ENCODE results near the gene TRMT1.

TRMT1 gene

DNA sequence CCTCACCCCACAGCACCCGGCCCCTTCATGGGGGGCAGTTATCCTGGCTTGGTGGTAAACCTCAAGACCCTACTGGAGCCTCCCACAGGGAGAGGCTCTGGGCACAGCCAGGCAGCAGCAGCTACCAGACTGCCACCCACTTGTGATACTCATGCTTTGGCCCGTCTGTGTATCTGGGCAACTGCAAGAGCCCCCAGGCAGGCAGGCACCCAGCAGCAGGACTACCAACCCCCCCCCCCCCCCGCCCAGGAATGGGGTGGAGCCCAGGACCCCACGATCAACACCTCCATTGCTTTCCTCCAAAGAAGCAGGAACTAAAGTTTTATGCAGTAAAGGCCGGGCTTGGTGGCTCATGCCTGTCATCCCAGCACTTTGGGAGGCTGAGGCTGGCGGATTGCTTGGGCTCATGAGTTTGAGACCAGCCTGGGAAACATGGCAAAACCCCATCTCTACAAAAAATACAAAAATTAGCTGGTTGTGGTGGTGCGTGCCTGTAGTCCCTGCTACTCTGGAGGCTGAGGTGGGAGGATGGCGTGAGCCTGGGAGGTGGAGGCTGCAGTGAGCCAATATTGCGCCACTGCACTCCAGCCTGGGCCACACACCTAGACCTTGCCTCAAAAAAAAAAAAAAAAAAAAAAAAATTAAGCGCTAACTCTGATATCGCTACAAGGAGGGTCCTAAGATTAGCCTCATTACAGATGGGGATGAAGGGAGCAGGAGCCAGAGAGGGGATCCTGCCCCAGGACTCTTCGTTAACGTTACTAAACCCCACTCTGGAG, 12.8 kb downstream of the TRMT1 start:
- no peak overlapping the region for H3K4me3 ChIP-seq (ENCODE audit: low read length)
- no peak overlapping the region for H3K4me2 ChIP-seq (ENCODE audit: low read length)
- no peaks in the 10 kb centered on the region for H3K9me3 ChIP-seq (replicated peaks; ENCODE audit: low read length)
- no peaks in the 10 kb centered on the region for H3K27me3 ChIP-seq (ENCODE audit: control insufficient read depth, insufficient read depth, low read length)
- H3K4me1 ChIP-seq (ENCODE audit: control insufficient read depth, insufficient read depth, low read length): peaks cover 12% of the 10 kb centered on the region
- H3K36me3 ChIP-seq (ENCODE audit: insufficient read depth, low read length): peaks cover 14% of the 10 kb centered on the region
- no peak overlapping the region for H3K9ac ChIP-seq (ENCODE audit: low read depth, low read length)

DNA sequence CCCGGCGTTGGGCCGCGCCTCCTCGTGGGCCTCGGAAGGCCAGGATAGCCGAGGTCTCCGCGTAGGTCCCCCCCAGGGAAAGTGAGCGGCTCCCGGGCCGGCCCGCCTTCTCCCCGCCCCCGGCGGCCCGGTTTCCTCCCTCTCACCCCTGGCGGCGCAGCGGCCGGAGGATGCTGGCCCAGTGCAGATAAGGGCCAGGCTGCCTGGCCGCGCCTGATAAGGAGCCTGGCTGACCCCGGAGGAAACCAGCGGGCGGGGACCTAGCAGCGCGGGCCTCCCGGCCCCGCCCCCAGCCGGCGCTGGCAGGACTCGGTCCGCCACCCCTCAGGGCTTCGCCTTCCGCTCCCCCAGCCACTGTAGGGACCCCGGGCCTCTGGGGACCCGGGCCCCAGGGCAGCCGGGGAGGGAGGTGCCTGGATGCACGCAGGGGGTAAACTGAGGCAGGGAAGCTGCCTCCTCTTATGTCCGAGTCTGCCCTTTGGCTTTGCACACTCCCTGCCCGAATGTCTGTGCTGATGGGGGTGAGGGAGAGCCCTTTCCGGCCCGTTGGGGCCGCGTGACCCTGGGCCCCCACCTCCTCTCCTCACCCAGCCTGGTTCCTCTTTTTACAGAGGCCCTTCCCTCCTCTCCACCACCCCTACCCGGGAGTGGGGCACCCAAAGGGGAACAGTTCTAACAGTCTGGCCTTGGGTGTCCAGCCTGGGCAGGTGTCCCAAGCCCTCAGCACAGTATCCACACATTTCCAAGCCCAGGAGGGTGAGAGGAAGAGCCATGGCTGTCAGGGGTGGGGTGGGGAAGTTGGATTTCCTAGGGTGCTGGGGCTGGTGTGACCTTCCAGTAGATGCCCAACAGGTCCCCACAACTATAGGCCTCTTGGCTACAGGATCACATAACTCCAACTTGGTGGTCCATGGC, 13.6 kb downstream of the TRMT1 start, which contains the start of gene LYL1:
LYL1 (minus strand) TSS at position 193 of the 915 bp plus-strand sequence. CDS start 1,687 bp downstream, outside the sequence.
- Histone ChIP-seq H3K36me3 (ENCODE audit: insufficient read depth, low read length) (peaks cover 14% of the 10 kb centered on the region), H3K9ac (ENCODE audit: low read depth, low read length) (peak within 1 kb of the TSS; percentile 72), H3K27me3 (ENCODE audit: control insufficient read depth, insufficient read depth, low read length) (no peaks in the 10 kb centered on the region), H3K4me2 (ENCODE audit: low read length) (peak within 1 kb of the TSS; percentile 65), H3K4me3 (ENCODE audit: low read length) (peak within 1 kb of the TSS; percentile 34), H3K9me3 (replicated peaks; ENCODE audit: low read length) (no peaks in the 10 kb centered on the region), H3K4me1 (ENCODE audit: control insufficient read depth, insufficient read depth, low read length) (peaks cover 12% of the 10 kb centered on the region)

DNA sequence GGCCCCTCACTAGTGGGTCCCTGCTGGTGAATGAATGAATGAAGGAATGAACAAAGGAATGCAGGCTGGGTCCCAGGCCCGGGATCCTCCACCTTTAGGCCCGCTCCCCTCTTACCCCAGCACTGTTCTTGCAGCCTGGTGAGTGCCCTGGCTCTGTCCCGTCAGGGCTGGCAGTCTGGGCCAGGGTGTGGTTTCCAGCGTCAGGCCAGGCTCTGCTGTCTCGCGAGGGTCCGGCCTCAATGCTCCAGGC, 14.2 kb downstream of the TRMT1 start:
- H3K4me1 ChIP-seq (ENCODE audit: control insufficient read depth, insufficient read depth, low read length): peaks cover 12% of the 10 kb centered on the region
- peak overlapping the region; percentile 34 for H3K4me3 ChIP-seq (ENCODE audit: low read length)
- H3K9me3 ChIP-seq (replicated peaks; ENCODE audit: low read length): no peaks in the 10 kb centered on the region
- H3K36me3 ChIP-seq (ENCODE audit: insufficient read depth, low read length): peaks cover 11% of the 10 kb centered on the region
- peak overlapping the region; percentile 72 for H3K9ac ChIP-seq (ENCODE audit: low read depth, low read length)
- H3K27me3 ChIP-seq (ENCODE audit: control insufficient read depth, insufficient read depth, low read length): no peaks in the 10 kb centered on the region
- H3K4me2 ChIP-seq (ENCODE audit: low read length): peak overlapping the region; percentile 65

DNA sequence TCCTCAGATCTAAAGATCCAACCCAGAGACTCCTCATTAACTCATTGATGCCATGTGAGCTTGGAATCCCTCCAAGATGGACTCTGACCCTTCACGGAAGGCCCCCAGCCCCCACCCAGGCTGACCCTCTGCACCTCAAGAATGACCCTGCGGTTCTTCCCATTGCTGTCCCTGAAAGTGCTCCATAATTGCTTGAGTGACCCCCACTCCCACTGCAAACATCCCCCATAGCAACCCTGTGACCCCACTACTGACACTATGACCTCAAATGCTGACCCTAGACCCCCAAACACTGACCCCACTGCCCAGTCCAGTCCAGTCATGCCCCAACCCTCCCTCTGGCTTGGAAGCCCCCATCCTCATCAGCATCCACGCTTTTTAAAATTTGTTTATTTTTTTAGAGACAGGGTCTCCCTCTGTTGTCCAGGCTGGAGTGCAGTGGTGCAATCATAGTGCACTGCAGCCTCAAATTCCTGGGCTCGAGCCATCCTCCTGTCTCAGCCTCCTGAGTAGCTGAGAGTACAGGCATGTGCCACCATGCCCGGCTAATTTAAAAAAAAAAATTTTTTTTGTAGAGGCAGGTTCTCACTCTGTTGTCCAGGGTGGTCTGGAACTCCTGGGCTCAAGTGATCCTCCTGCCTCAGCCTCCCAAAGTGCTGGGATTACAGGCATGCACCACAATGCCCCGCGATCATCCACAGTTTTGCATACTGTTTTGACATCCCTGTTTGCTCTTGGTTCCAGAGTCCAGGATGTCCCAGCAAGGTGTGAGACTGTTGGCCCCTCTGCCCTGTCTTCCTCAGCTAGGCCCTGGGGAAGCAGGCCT, 14.7 kb downstream of the TRMT1 start:
- H3K27me3 ChIP-seq (ENCODE audit: control insufficient read depth, insufficient read depth, low read length): no peaks in the 10 kb centered on the region
- no peak overlapping the region for H3K4me3 ChIP-seq (ENCODE audit: low read length)
- H3K4me1 ChIP-seq (ENCODE audit: control insufficient read depth, insufficient read depth, low read length): peaks cover 12% of the 10 kb centered on the region
- peaks cover 10% of the 10 kb centered on the region for H3K36me3 ChIP-seq (ENCODE audit: insufficient read depth, low read length)
- no peak overlapping the region for H3K4me2 ChIP-seq (ENCODE audit: low read length)
- H3K9ac ChIP-seq (ENCODE audit: low read depth, low read length): peak overlapping the region; percentile 72
- H3K9me3 ChIP-seq (replicated peaks; ENCODE audit: low read length): no peaks in the 10 kb centered on the region

DNA sequence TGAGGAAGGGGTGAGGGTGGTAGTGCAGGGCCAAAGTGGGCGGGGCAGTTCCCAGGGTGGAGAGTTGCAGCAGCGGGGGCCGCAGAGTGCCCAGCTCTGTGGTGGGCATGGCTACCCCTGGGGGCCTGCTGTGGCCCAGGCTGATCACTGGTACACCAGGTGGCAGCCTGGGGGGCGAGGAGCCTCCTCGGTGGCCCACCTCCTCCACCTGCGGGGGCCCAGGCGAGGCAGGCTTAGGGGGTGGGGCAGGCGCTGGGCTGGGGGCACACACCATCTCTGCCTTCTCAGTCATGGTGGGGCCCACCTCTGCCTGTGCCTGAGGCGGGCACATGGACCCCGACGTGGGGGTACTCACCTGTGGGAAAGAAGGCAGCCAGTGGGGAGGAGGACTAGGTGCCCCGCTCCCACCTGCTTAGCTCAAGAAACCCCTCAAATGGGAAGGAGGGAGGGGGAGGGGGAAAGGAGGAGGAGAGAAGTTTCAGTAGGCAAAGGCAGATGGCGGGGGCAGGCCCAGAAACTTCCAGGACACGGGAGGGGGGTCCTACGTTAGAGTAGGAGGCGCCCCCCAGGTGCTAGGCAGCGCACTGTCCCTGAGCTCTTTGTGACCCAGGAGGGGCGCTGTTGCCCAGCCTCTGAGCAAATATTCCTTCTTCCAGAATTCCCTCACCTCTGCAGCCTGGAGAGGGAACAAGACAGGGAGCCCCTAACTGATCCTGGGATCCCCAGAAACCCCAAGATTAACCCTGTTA, 15.5 kb downstream of the TRMT1 start:
- H3K4me2 ChIP-seq (ENCODE audit: low read length): no peak overlapping the region
- H3K36me3 ChIP-seq (ENCODE audit: insufficient read depth, low read length): peaks cover 13% of the 10 kb centered on the region
- H3K9me3 ChIP-seq (replicated peaks; ENCODE audit: low read length): no peaks in the 10 kb centered on the region
- no peak overlapping the region for H3K4me3 ChIP-seq (ENCODE audit: low read length)
- peaks cover 12% of the 10 kb centered on the region for H3K4me1 ChIP-seq (ENCODE audit: control insufficient read depth, insufficient read depth, low read length)
- H3K9ac ChIP-seq (ENCODE audit: low read depth, low read length): no peak overlapping the region
- H3K27me3 ChIP-seq (ENCODE audit: control insufficient read depth, insufficient read depth, low read length): no peaks in the 10 kb centered on the region

DNA sequence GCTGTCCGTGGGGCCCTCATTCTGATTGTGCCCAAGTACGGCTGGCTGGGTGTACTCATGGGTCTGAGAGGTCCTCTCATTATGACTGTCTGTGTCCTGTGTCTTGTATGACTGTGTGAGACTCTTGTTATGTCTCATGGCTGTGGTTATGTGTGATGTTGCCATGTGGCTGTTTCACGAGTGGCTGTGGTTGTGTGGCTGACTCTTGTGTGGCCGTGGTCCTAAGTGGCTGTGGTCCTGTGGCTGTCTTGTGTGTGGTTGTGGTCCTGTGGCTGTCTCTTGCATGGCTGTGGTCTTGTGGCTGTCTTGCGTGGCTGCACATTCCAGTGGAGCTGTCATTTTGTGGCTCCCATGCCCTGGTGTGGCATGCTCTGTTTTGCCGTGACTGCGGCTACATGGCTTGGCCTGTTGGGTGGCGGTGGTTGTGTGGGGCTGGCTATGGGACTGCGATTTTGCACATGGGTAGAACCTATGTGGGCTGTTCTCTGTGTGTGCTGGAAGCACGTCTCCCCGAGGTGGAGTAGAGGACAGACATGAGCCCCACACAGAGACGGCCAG, 16.4 kb downstream of the TRMT1 start:
- no peaks in the 10 kb centered on the region for H3K27me3 ChIP-seq (ENCODE audit: control insufficient read depth, insufficient read depth, low read length)
- no peak overlapping the region for H3K9ac ChIP-seq (ENCODE audit: low read depth, low read length)
- H3K9me3 ChIP-seq (replicated peaks; ENCODE audit: low read length): no peaks in the 10 kb centered on the region
- no peak overlapping the region for H3K4me3 ChIP-seq (ENCODE audit: low read length)
- no peak overlapping the region for H3K4me2 ChIP-seq (ENCODE audit: low read length)
- peaks cover 12% of the 10 kb centered on the region for H3K4me1 ChIP-seq (ENCODE audit: control insufficient read depth, insufficient read depth, low read length)
- H3K36me3 ChIP-seq (ENCODE audit: insufficient read depth, low read length): peaks cover 15% of the 10 kb centered on the region

DNA sequence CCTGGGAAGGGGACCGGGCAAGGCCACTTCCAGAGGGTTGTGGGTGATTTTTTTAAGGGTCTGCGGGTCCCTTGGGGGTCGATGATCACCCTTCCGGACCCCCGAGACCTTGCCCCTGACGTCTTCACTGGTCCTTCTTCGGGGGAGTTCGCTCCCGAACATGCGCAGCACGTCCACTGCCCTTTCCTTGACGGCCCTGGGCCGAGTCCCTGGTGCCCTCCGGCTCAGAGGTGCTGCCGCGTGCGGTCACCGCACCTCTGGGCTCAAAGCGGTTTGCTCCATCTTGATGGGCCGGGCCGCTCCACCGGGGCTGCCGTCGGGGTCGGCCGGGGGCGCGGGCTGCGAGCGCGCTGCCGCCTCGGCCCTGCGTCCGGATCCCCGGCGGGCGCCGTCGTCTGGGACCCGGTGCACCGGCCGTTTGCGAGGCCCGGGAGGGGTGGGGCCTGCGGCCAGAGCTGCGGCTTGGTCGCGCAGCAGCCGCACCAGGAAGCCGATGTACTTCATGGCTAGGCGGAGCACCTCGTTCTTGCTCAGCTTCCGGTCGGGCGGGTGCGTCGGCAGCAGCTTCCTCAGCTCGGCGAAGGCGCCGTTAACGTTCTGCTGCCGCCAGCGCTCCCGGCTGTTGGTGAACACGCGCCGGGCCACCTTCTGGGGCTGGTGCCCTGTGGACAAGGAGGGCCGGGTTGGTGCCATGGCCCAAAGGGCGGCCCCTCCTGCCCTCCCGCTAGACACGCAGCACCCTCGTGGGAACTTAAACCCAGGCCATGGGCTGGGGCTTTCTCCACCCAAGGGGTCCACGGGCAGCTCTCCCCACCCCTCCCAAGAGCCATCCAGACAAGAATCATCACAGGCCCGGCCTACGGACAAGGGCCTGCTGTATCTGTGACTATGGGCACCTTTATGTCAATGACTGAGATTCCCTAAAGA, 17.2 kb downstream of the TRMT1 start:
- H3K4me3 ChIP-seq (ENCODE audit: low read length): no peak overlapping the region

DNA sequence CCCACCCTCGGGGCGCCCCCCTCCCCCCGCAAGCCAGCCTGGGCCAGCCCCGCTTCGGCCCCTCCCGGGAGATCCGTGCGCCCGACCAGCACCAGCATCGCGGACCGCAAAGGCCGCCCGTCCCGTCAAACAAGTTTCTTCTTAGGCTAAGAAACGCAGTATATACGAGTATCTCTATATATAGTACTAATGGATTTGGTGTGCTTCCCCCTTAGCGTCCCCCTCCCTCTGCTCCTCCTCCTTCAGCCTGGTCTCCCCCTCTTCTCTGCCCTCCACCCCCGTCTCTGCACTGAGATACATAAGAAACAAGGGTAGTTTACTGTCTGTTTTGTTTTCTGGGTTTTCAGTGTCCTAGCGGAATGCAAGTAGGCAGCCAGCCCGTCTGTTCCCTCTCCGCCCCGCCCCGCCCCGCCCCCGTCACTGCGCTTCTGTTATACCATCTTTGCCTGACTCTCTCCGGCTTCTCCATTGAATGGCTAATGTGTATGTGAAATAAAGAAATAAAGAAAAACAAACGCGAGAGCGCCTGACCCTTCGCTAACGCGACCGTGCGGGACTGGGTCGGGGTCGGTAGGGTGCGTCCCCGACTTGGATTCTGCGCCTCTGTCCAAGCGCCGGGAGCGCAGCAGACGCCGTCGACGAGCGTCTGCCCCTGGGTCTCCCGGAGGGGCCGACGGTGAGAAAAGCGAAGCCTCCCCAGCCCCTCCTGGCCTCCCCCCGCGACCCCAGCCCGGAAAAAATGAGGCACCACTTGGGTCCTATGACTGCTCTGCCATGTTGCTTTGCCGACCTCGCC, 18.1 kb downstream of the TRMT1 start:
- Histone ChIP-seq H3K4me1 (ENCODE audit: control insufficient read depth, insufficient read depth, low read length) (peaks cover 16% of the 10 kb centered on the region), H3K9ac (ENCODE audit: low read depth, low read length) (no peak overlapping the region), H3K9me3 (replicated peaks; ENCODE audit: low read length) (no peaks in the 10 kb centered on the region), H3K4me2 (ENCODE audit: low read length) (no peak overlapping the region), H3K4me3 (ENCODE audit: low read length) (no peak overlapping the region), H3K36me3 (ENCODE audit: insufficient read depth, low read length) (peaks cover 14% of the 10 kb centered on the region), H3K27me3 (ENCODE audit: control insufficient read depth, insufficient read depth, low read length) (no peaks in the 10 kb centered on the region)

More for the DNA sequence above, 17.2 kb downstream of the TRMT1 start:
- H3K4me2 ChIP-seq (ENCODE audit: low read length): no peak overlapping the region
- peaks cover 11% of the 10 kb centered on the region for H3K36me3 ChIP-seq (ENCODE audit: insufficient read depth, low read length)
- no peaks in the 10 kb centered on the region for H3K27me3 ChIP-seq (ENCODE audit: control insufficient read depth, insufficient read depth, low read length)
- H3K4me1 ChIP-seq (ENCODE audit: control insufficient read depth, insufficient read depth, low read length): peaks cover 12% of the 10 kb centered on the region
- no peak overlapping the region for H3K9ac ChIP-seq (ENCODE audit: low read depth, low read length)
- no peaks in the 10 kb centered on the region for H3K9me3 ChIP-seq (replicated peaks; ENCODE audit: low read length)

DNA sequence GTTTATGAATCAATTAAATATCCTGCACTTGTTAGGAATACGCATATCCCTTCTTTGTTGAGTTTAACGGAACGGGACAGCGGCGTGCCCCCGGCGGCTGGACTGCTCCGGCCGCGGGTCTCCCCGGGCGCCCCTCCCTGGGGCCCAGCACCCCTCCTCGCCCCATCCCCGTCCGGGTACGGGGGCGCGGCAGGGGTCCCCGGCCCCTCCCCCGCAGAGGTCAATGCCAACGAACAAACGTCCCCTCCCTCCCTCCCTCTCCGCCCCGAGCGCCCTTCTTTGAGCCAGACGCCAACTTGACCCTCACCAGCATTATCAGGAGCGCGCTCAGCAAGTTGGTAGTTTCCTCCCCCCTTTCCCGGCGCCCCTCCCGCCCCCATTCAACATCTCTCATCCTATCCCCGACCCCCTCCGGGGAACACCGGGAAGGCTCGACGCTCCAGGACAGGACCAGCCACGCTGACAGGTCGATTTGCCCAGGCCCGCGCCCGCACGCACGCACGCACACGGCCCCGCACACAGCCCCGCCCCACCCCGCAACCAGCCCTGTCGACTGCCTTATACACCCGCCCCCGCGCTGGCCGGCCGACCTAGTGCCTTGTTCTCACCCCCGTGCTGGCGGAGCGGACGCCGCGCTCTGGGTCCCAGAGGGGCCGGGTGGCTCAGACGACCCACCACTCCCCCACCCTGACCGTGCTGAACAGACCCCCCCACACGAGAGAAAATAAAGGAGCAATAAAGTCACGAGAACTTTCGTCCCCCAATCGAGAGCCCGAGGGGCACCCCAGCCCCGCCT, 18.9 kb downstream of the TRMT1 start:
- Histone ChIP-seq H3K9me3 (replicated peaks; ENCODE audit: low read length) (no peaks in the 10 kb centered on the region), H3K4me3 (ENCODE audit: low read length) (no peak overlapping the region), H3K9ac (ENCODE audit: low read depth, low read length) (no peak overlapping the region), H3K4me2 (ENCODE audit: low read length) (no peak overlapping the region), H3K36me3 (ENCODE audit: insufficient read depth, low read length) (peaks cover 14% of the 10 kb centered on the region), H3K4me1 (ENCODE audit: control insufficient read depth, insufficient read depth, low read length) (peaks cover 10% of the 10 kb centered on the region), H3K27me3 (ENCODE audit: control insufficient read depth, insufficient read depth, low read length) (no peaks in the 10 kb centered on the region)
